GM21390 (cell line): ENCODE data around the gene CDHR5.

Source experiments
- ATAC-seq: cut with Tn5 transposase; IDR thresholded peaks from one replicate; pipeline ENCODE4 v1.9.1; 2021; ENCODE audit not compliant: unreplicated experiment

The CDHR5 gene

DNA sequence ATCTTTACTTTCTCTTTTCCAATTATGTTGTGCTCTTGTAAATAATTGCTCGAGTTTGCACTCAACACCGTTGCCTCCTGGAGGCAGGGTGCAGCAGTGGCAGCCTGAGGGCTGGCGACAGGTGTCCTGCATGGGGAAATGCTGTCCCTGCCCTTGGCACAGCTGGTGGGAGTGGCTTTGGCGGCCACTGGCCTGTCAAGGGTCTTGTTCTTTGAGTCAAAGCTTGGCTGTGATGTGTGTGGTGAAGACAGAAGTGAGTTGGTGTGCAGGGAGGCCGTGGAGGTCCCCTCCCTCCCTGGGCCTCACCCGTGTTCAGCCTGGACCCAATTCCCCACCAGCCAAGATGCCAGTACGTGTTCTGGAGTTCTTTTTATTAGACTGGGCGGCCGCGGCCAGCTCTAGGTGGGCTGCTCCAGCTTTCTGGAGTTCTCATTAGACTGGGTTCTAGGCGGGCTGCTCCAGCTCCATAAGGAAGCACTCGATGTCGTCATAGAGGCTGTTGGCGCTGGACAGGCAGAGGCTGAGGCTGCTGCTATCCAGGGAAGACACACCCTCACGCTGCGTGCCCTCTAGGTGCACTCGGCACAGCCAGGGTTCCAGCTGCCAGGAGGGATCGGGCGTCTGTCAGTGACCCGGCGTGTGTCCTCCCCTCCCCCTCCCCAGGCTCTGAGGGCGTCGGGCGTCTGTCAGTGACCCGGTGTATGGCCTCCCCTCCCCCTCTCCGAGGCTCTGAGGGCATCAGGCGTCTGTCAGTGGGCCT, 12.4 kb downstream of the CDHR5 start:
- no peak for ATAC-seq

- ATAC-seq, result no peak
Observed at GRCh38 chr11:611001-611996, 13.5 kb downstream of the CDHR5 start.

GRCh38 chr11:610146-610801, 14.5 kb downstream of the CDHR5 start:
- ATAC-seq, result no peak

DNA sequence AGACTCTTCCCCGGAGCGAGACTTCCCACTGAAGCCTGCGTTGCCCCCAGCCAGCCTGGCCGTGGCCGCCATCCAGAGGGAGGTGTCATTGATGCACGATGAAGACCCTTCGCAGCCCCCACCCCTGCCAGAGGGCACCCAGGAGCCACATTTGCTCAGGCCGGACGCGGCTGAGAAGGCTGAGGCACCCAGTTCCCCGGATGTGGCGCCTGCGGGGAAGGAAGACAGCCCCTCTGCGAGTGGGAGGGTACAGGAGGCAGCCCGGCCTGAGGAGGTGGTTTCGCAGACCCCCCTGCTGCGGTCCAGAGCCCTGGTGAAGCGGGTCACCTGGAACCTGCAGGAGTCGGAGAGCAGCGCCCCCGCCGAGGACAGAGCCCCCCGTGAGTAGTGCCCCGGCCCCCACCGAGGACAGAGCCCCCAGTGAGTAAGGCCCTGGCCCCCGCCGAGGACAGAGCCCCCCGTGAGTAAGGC, 15.4 kb downstream of the CDHR5 start:
- no peak for ATAC-seq

GRCh38 chr11:608791-609251, 15.9 kb downstream of the CDHR5 start:
- ATAC-seq, result no peak

DNA sequence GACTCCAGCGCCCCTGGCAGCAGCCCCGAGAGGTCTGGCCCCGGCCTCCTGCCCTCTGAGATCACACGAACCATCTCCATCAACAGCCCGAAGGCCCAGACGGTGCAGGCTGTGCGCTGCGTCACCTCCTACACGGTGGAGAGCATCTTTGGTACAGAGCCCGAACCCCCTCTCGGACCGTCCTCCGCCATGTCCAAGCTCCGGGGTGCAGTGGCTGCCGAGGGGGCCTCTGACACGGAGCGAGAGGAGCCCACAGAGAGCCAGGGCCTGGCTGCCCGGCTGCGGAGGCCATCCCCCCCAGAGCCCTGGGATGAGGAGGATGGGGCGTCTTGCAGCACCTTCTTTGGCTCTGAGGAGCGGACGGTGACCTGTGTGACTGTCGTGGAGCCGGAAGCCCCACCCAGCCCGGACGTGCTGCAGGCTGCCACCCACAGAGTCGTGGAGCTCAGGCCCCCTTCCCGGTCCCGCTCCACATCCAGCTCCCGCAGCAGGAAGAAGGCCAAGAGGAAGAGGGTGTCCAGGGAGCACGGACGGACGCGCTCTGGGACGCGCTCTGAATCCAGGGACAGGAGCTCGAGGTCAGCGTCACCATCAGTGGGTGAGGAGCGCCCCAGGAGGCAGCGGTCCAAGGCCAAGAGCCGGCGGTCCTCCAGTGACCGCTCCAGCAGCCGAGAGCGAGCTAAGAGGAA, 16.6 kb downstream of the CDHR5 start:
- ATAC-seq, result no peak

DNA sequence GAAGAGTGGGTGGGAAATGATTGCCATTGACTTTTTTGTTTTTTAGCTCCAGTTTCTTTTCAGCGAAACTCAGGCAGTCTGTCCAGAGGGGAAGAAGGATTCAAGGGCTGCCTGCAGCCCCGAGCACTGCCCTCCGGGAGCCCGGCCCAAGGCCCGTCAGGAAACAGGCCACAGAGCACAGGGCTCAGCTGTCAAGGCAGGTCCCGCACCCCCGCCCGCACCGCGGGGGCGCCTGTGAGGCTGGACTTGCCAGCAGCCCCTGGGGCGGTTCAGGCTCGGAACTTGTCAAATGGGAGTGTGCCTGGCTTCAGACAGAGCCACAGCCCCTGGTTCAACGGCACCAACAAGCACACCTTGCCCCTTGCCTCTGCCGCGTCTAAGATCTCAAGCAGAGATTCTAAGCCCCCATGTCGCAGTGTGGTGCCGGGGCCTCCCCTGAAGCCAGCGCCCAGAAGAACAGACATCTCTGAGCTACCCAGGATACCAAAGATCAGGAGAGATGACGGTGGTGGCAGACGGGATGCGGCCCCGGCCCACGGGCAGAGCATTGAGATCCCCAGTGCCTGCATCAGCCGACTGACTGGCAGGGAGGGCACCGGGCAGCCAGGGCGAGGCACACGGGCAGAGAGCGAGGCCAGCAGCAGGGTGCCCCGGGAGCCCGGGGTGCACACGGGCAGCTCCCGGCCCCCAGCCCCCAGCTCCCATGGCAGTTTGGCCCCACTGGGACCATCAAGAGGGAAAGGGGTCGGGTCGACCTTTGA, 17.6 kb downstream of the CDHR5 start:
- no peak for ATAC-seq

DNA sequence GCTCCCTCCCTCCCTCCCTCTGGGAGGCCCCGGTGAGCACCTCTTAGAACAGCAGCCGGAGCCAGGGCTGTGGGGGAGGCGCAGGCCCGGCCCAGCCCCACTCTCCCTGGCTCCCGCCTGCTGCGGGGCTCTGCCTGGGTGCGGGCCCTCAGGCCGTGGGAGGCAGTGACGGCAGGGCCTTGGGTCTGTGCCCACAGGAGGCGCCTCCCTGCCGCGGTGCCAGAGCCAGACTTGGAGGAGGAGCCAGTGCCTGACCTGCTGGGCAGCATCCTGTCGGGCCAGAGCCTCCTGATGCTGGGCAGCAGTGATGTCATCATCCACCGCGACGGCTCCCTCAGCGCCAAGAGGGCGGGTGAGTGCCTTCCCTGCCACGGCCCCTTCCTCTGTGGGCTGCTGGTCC, 18.5 kb downstream of the CDHR5 start:
- ATAC-seq, result no peak

DNA sequence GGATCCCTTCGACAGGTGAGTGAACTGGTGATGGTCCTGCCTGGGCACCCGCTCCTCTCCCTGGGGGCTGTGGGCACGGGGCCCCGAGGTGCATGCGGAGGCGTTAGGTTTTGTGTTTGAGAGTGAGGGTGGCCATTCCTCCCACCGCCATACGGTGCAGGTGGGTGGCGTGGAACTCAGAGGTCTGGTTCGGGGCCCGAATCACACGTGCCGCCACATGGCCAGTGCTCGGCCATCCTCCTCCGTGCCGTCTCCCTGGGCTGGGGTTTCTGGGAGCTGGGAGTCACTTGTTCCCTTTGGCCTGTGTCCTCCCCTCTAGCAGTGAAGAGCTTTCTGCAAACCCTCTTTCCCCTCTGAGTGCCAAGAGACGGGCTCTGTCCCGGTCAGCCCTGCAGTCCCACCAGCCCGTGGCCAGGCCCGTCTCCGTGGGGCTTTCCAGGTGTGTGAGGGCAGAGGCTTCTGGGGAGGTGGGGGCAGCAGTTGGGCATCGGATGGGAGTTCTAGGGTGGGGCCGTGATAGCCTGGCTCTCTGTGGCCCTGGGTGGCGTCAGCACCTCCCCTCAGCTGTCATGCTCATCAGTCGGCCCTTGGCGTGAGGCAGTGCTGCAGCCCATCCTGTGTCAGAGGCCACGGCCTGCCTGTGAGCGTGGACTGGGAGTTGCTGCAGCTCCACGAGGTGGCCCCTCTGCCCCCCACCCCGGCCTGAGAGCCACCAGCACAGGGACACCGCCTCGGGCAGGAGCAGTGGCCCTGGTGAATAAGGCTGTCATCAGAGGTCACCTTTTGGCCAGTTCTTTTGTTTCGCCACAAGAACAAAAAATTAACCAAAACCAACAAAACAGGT, 19.2 kb downstream of the CDHR5 start:
- no peak for ATAC-seq

DNA sequence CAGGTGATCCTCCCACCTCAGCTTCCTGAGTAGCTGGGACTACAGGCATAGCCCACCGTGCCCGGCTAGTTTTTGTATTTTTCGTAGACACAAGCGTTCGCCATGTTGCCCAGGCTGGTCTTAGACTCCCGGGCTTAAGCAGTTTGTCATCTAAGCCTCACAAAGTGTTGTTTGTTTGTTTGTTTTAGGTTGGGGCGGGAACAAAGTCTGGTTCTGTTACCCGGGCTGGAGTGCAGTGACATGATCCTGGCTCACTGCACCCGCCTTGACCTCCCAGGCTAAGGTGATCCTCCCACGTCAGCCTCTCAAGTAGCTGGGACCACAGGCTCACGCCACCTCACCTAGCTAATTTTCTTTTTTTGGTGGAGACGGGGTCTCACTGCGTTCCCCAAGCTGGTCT, 21.6 kb downstream of the CDHR5 start:
- ATAC-seq, result no peak

- no peak for ATAC-seq
Observed at GRCh38 chr11:601573-602245, 23.0 kb downstream of the CDHR5 start.

GRCh38 chr11:598005-598680, 26.6 kb downstream of the CDHR5 start:
- ATAC-seq, result no peak

- no peak for ATAC-seq
Observed at GRCh38 chr11:597166-597725, 27.5 kb downstream of the CDHR5 start.

DNA sequence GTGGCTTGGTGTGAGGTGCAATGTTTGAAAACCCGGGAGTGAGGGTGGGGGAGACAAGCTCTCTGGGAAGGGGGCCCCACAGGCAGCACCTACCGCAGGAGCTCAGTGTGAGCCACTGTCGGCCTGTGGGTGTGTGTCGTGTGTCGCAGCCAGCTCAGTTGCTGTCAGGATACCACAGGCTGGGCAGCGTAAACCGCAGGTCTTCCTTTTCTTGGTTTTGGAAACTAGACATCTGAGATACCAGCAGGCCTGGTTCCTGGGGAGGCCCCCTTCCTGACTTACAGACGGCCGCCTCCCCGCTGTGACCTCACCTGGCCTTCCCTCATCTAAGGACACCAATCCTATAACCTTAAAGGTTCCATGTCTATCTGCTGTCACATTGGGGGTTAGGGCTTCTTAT, 28.4 kb downstream of the CDHR5 start:
- ATAC-seq, result no peak

DNA sequence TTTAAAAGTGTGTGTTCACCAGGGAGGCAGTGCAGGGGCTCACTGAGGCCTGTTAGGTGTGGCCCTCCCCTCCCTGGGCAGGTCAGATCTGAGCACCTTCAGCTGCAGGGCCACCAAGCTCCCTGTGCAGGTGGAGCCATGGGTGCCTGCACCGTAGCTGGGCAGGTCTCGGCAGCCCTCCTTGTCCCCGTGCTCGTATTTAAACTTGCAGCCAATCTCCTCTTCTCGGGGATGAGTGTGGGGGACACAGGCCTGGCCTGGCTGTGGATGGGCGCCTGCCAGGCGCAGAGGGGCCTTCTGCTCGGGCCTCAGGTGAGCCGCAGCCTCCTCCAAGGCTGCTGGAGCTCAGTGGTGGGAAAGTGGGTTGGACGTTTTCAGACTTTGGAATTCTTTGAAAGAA, 29.4 kb downstream of the CDHR5 start:
- no peak for ATAC-seq

- ATAC-seq, result no peak
Observed at GRCh38 chr11:593347-593746, 31.4 kb downstream of the CDHR5 start.

GRCh38 chr11:592918-593317, 31.8 kb downstream of the CDHR5 start:
- no peak for ATAC-seq

- no peak for ATAC-seq
Observed at GRCh38 chr11:592501-592900, 32.3 kb downstream of the CDHR5 start.
